ENCODE data around the gene CD3E. TPM values are rescaled to one million over a fixed set of nuclear protein-coding genes. Genes with fewer than 3 reads are reported as not detected.

Gene CD3E
- total RNA-seq, 3 donors from 2014 or later, result 0.66 to 6.0 (median 2.1) TPM

DNA sequence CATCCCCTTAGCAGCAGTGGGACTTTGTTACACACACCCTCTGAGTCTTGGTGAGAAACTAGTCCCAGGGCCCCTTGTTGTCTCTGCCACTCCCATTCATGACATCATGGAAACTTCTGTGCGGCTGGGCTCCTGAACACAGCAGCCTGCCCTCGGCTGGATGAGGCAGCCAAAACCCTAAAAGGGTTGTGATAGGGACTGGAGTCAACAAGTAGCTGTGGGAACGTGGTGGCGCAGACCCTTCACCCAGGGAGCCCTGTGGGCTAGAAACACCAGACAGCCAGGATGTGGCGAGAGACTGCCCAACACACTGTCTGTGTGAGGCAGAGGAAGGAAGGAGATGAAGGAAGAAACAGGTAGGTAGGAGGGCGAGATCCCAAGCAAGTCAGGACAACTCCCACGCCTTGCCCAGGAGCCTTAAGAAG lies 34.1 kb downstream of the CD3E start:
- Histone ChIP-seq H3K27ac (no peak overlapping the region), H3K4me3 (no peak overlapping the region), H3K9me3 (no peaks in the 10 kb centered on the region), H3K27me3 (peaks cover 0 to 4% of the 10 kb centered on the region in 2 donors), H3K4me1 (no peaks in the 10 kb centered on the region), H3K36me3 (no peaks in the 10 kb centered on the region)
- DNase-seq (ENCODE audit: low spot score in 2 of 2), result peak in 1 of 2 donors; percentile 22
- intact Hi-C loops (cut with DNase I; ENCODE audit: low total_unique reads), result no loop called here
- TF ChIP-seq POLR2AphosphoS5 (IDR thresholded peaks at IDR 0.05) (no peak), POLR2A (IDR thresholded peaks at IDR 0.05) (no peak)
- TF ChIP-seq, protein P1, sequence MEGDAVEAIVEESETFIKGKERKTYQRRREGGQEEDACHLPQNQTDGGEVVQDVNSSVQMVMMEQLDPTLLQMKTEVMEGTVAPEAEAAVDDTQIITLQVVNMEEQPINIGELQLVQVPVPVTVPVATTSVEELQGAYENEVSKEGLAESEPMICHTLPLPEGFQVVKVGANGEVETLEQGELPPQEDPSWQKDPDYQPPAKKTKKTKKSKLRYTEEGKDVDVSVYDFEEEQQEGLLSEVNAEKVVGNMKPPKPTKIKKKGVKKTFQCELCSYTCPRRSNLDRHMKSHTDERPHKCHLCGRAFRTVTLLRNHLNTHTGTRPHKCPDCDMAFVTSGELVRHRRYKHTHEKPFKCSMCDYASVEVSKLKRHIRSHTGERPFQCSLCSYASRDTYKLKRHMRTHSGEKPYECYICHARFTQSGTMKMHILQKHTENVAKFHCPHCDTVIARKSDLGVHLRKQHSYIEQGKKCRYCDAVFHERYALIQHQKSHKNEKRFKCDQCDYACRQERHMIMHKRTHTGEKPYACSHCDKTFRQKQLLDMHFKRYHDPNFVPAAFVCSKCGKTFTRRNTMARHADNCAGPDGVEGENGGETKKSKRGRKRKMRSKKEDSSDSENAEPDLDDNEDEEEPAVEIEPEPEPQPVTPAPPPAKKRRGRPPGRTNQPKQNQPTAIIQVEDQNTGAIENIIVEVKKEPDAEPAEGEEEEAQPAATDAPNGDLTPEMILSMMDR (IDR thresholded peaks at IDR 0.05), result no peak

DNA sequence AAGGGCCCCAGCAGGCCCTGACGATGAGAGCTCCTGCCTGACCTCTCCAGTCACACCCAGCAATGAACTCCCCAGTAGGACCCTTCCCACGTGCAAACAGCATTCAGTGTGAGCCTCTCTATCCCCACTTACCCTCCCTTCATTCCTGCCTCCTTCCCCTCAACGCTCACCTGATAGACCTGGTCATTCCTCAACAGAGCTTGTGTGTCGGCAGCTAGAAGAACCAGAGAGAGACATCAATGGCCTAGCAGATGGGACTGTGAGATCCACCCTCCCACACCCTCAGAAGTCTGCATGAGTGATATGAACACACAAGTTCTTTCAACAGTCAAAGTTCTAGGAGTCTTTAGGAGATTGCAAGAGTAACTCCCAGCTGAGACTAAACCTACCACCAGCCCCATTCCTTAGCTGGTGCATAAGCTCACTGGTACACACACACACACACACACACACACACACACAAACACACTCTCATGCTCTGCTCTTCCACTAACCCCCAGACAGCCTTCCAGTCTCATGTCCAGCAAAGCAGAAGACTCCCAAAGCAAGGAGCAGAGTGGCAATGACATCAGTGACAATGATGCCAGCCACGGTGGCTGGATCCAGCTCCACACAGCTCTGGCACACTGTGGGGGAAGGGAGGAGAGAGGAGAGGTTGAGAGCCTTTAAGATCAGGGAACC lies 34.9 kb downstream of the CD3E start:
- Histone ChIP-seq H3K9me3 (no peaks in the 10 kb centered on the region), H3K27ac (no peak overlapping the region), H3K27me3 (peaks cover 0 to 4% of the 10 kb centered on the region in 2 donors), H3K4me1 (no peaks in the 10 kb centered on the region), H3K4me3 (no peak overlapping the region), H3K36me3 (no peaks in the 10 kb centered on the region)
- TF ChIP-seq, protein P1 (IDR thresholded peaks at IDR 0.05), result no peak
- TF ChIP-seq POLR2A (IDR thresholded peaks at IDR 0.05) (no peak), POLR2AphosphoS5 (IDR thresholded peaks at IDR 0.05) (no peak)
- no peak for DNase-seq (ENCODE audit: low spot score in 2 of 2)
- intact Hi-C loops (cut with DNase I; ENCODE audit: low total_unique reads), result no loop called here

DNA sequence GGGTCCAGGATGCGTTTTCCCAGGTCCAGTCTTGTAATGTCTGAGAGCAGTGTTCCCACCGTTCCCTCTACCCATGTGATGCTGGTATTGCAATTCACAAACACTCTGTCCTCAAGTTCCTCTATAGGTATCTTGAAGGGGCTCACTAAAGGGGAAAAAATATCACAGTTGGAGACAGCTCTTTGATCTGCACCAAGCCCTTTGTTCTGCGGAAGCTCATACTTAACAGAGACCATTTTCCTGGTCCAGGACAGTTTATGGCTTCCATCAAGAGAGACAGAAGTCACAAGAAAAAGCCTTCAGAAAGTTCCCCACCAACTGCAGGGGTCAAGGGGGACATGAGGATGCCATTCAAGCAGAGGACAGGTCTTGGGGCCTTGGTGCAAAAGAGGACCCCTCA lies 35.9 kb downstream of the CD3E start:
- Histone ChIP-seq H3K27me3 (peaks cover 0 to 4% of the 10 kb centered on the region in 2 donors), H3K36me3 (no peaks in the 10 kb centered on the region), H3K27ac (no peak overlapping the region), H3K4me1 (no peaks in the 10 kb centered on the region), H3K9me3 (no peaks in the 10 kb centered on the region), H3K4me3 (no peak overlapping the region)
- TF ChIP-seq POLR2AphosphoS5 (IDR thresholded peaks at IDR 0.05) (no peak), POLR2A (IDR thresholded peaks at IDR 0.05) (no peak)
- TF ChIP-seq, protein P1 (IDR thresholded peaks at IDR 0.05), result no peak
- intact Hi-C loops (cut with DNase I; ENCODE audit: low total_unique reads), result no loop called here
- DNase-seq (ENCODE audit: low spot score in 2 of 2), result no peak

DNA sequence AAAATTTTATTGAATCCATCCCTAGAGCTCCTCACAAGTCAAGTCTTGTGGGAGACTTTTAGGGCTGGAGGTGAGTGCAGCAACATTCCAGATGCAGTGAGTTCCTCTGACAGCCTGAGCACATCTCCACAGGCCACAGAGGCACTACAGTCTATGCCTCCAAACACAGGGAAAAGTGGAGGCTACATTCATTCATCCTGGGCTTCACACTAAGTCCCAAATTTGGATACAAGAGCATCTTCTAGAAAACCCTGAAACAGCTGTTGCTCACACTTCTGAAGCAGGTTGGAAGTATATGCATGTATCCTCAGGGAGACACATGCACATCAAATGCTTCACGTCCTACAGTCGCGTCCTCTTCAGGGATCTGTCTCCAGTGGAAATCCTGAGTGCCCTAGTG lies 36.7 kb downstream of the CD3E start:
- peak overlapping the region in 1 of 3 donors; percentile 20 for H3K4me3 ChIP-seq
- no peak overlapping the region for H3K27ac ChIP-seq
- no peaks in the 10 kb centered on the region for H3K9me3 ChIP-seq
- no peaks in the 10 kb centered on the region for H3K36me3 ChIP-seq
- peaks cover 0 to 4% of the 10 kb centered on the region in 2 donors for H3K27me3 ChIP-seq
- DNase-seq (ENCODE audit: low spot score in 2 of 2), result no peak
- intact Hi-C loops (cut with DNase I; ENCODE audit: low total_unique reads), result no loop called here
- H3K4me1 ChIP-seq, result no peaks in the 10 kb centered on the region
- TF ChIP-seq POLR2AphosphoS5 (IDR thresholded peaks at IDR 0.05) (no peak), POLR2A (IDR thresholded peaks at IDR 0.05) (no peak)
- TF ChIP-seq, protein P1 (IDR thresholded peaks at IDR 0.05), result no peak

DNA sequence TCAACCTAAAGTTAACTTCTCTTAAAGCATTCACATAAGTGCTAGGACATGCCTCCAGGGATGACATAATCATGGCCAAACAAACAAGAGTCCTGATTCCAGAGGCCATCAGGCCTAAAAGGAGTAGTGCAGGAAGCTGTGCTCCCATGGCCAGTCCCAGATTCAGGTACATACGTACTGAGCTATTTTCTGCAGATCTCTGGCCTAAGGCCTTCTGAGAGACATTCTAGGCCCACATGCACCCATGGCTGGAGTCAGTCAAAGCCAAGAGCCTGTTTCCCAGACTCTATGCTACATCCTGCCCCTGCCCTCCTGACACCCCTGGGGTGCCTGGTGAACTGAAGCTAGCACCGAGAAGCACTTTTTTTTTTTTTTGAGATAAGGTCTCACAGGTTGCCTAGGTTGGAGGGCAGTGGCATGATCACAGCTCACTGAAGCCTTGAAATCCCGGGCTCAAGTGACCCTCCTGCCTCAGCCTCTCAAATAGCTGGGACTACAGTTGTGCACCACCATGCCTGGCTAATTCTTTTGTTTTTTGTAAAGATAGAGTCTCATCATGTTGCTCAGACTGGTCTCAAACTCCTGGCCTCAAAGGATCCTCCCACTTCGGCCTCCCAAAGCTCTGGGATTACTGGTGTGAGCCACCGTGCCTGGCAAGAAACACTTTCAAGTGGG lies 37.4 kb downstream of the CD3E start:
- intact Hi-C loops (cut with DNase I; ENCODE audit: low total_unique reads), result no loop called here

More for the DNA sequence above, 37.4 kb downstream of the CD3E start:
- H3K4me1 ChIP-seq, result no peaks in the 10 kb centered on the region
- H3K9me3 ChIP-seq, result no peaks in the 10 kb centered on the region
- H3K27me3 ChIP-seq, result peaks cover 0 to 4% of the 10 kb centered on the region in 2 donors
- TF ChIP-seq POLR2AphosphoS5 (IDR thresholded peaks at IDR 0.05), result no peak
- TF ChIP-seq, protein P1 (IDR thresholded peaks at IDR 0.05), result no peak
- TF ChIP-seq POLR2A (IDR thresholded peaks at IDR 0.05), result no peak
- no peak overlapping the region for H3K27ac ChIP-seq
- H3K4me3 ChIP-seq, result peak overlapping the region in 1 of 3 donors; percentile 20
- no peak for DNase-seq (ENCODE audit: low spot score in 2 of 2)
- no peaks in the 10 kb centered on the region for H3K36me3 ChIP-seq
